Activated naive CD4-positive, alpha-beta T cell treated with anti-CD3 and anti-CD28 coated beads, Interleukin-2, amount 10 ng/mL, durations not matched to agents 7 days and 5 days (primary cell): ENCODE results near the gene C16orf78.
"Not testable (repeated sequence)": the region's sequence is repeated elsewhere in the genome, so short reads cannot be mapped to it uniquely, and the experiment has no call there.

Experiments
- CTCF ChIA-PET: fragments of 350-600 bp; sonication (Branson Sonifier 250); formaldehyde crosslinking; loops from one replicate; lab custom pipeline; 2021; ENCODE audit warnings: antibody characterized with exemption; lab: Charles Lee
- DNase-seq: peaks from one replicate; pipeline ENCODE4 v3.0.0-alpha.2; 2020
- H3K27ac Mint-ChIP-seq: one replicate; pipeline ENCODE4 v1.8.0; 2021; ENCODE audit warnings: mild to moderate bottlenecking, moderate library complexity, mixed read lengths
- H3K27me3 Mint-ChIP-seq: one replicate; pipeline ENCODE4 v1.8.0; 2021; ENCODE audit warnings: mild to moderate bottlenecking, mixed read lengths
- H3K36me3 Mint-ChIP-seq: one replicate; pipeline ENCODE4 v1.8.0; 2021; ENCODE audit warnings: mixed read lengths
- H3K4me1 Mint-ChIP-seq: one replicate; pipeline ENCODE4 v1.8.0; 2021; ENCODE audit warnings: mixed read lengths
- H3K4me3 Mint-ChIP-seq: one replicate; pipeline ENCODE4 v1.8.0; 2021; ENCODE audit warnings: mild to moderate bottlenecking, moderate library complexity, mixed read lengths
- H3K9me3 Mint-ChIP-seq: one replicate; pipeline ENCODE4 v1.8.0; 2021; ENCODE audit warnings: mixed read lengths

Gene C16orf78

DNA sequence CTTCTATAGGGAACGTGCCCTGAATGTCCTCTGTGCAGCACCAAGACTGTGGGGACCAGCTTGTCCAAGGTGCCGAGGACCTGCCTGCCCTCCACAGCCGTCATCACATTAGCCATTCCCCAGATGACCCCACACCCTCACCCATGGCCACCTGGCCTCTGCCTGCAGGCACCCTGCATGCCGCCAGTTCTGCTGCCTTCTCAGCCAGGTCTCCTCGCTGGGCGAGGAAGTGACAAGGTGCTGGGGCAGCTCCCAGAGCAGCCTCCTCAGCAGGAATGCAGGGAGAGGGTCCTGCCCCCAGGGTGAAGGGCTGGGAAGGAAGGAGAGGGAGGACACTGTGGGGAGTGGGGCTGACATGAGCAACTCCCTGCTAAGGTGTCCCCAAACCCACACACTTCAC is 18.6 kb upstream of the C16orf78 start:
- no peak overlapping the region for H3K4me3 Mint-ChIP-seq
- no peak for DNase-seq
- H3K4me1 Mint-ChIP-seq, result no peaks in the 10 kb centered on the region
- H3K27ac Mint-ChIP-seq, result no peak overlapping the region
- CTCF ChIA-PET, result no interaction called here
- H3K9me3 Mint-ChIP-seq, result no peaks in the 10 kb centered on the region
- peaks cover 4% of the 10 kb centered on the region for H3K27me3 Mint-ChIP-seq
- no peaks in the 10 kb centered on the region for H3K36me3 Mint-ChIP-seq

DNA sequence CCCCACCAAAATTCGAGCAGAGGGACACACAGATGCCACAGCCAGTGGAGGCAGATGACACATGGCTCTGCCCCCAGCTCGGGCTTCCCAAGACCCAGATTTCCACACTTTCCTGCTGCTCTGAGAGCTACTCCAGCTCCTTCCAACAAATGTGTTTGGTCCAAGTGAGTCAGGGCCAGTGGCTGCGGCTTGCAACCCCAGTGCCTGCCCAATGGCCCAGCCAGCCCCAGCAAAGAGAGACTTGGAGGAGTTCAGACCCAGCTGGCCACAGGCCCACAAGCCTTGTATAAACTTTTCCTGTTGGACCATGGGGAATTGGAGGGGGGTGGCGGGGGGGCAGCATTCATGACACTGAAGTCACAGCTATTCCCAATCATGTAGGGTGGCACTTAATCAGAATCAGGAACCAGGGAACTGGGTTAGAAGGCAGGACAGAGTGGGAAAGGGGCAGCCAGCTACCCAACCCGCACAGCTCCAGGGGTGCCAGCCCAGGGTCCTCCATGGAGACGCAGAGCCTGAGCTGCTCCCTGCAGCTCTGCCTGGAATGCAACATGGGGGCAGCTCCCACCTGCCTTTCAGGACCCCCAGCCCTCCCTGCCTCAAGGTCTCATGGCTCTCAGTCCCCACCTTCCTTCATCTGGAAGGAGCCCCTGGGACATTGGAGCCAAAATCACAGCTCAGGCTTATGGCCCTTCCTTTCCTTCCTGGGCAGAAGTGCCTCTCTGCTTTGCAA is 17.5 kb upstream of the C16orf78 start:
- Mint-ChIP-seq H3K9me3 (no peaks in the 10 kb centered on the region), H3K4me1 (no peaks in the 10 kb centered on the region), H3K4me3 (no peak overlapping the region), H3K36me3 (no peaks in the 10 kb centered on the region), H3K27me3 (no peaks in the 10 kb centered on the region), H3K27ac (no peak overlapping the region)
- DNase-seq, result no peak
- CTCF ChIA-PET, result interaction anchor here (0.9 kb wide), 1 partner anchor 9 kb away, joined by 3 read pairs; no protein-coding TSS in a partner anchor

DNA sequence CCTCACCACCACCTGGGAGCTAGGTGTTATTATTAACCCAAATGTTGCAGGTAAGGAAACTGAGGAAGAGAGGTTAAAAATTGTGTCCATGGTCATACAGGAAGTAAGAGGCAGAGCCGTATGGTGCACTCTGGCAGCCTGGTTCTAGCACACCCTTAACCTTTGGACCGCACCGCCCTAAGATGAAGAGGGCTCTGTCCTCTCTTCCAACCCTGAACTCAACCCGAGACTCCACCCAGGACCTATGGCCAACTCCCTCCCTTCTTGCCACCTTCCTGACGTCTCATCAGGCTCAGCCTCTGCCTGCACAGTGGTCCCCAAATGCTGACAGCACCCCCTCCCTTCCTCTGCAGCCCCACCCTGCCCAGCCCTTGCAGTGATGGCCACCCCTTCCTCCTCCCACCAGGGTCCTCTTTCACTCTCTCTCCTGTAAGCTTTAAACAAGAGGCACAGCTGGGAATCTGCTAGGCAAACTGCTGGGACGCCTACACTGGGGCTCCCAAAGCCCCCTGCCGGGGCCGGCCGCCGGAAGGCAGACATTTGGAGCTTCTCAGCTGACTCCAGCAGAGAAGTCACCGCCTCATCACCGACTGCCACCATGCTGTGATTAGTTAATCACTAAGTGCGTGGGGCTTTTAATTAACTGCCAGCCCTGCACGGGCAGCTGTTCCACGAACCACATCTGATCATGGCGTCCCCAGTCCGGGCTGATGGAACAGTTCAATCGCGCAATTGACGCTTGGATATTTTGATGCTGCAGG is 16.7 kb upstream of the C16orf78 start:
- Mint-ChIP-seq H3K9me3 (no peaks in the 10 kb centered on the region), H3K27ac (no peak overlapping the region), H3K27me3 (no peaks in the 10 kb centered on the region), H3K4me3 (no peak overlapping the region), H3K36me3 (no peaks in the 10 kb centered on the region), H3K4me1 (no peaks in the 10 kb centered on the region)
- CTCF ChIA-PET, result interaction anchor here (0.6 kb wide), 1 partner anchor 620 kb away, joined by 3 read pairs; no protein-coding TSS in a partner anchor
- no peak for DNase-seq

DNA sequence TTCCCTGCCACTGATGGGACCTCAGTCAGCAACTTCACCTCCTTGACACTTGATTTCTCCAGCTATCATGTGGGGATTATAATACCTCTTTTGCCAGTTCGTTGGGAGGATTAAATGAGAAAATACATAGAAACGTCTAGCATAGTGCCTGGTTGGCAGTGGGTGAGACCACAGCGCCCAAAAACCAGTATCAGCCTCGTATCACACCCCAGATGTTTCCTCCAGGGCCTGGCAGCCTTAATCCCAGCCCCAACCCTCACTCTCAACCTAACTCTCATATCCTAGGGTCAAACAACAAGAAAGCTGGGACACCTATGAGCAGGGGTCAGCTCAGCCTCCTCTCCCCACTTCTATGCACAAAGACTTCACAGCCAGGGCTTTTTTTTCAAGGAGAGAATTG is 14.0 kb upstream of the C16orf78 start:
- H3K4me3 Mint-ChIP-seq, result no peak overlapping the region
- CTCF ChIA-PET, result no interaction called here
- no peaks in the 10 kb centered on the region for H3K4me1 Mint-ChIP-seq
- DNase-seq, result no peak
- no peaks in the 10 kb centered on the region for H3K9me3 Mint-ChIP-seq
- H3K36me3 Mint-ChIP-seq, result no peaks in the 10 kb centered on the region
- no peaks in the 10 kb centered on the region for H3K27me3 Mint-ChIP-seq
- no peak overlapping the region for H3K27ac Mint-ChIP-seq

DNA sequence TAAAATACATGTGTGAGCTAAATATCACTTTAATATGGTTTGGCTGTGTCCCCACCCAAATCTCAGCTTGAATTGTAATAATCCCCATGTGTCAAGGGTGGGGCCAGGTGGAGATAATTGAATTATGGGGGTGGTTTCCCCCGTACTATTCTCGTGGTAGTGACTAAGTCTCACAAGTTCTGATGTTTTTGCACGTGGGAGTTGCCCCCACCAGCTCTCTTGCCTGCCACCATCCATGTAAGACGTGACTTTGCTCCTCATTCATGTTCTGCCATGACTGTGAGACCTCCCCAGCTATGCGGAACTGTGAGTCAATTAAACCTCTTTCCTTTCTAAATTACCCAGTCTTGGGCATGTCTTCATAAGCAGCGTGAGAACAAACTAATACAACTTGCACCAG is 11.9 kb upstream of the C16orf78 start:
- CTCF ChIA-PET, result not testable (repeated sequence)

DNA sequence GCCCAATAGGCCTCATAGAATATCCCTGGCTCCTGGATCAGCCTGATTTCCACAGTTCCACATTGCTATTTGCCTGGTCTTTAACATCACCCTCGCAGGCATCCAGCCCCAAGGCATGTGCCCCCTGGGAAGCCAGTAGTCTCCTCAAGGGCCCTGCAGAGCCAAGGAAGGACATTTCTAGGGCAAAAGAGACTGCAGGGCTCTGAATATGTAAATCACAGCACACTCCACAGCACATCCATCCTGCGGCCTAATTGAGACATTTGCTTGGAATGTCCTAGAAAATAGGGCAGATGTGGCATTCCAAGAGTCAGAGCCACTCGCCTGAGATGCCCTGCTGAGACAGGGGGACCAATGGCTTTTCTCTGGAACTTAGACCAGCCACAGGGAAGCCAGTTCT is 11.4 kb upstream of the C16orf78 start:
- no peaks in the 10 kb centered on the region for H3K27me3 Mint-ChIP-seq

More for the DNA sequence above, 11.9 kb upstream of the C16orf78 start:
- H3K4me1 Mint-ChIP-seq, DNase-seq, H3K27me3 Mint-ChIP-seq, H3K36me3 Mint-ChIP-seq, H3K27ac Mint-ChIP-seq, H3K9me3 Mint-ChIP-seq, H3K4me3 Mint-ChIP-seq: not testable (repeated sequence)

DNA sequence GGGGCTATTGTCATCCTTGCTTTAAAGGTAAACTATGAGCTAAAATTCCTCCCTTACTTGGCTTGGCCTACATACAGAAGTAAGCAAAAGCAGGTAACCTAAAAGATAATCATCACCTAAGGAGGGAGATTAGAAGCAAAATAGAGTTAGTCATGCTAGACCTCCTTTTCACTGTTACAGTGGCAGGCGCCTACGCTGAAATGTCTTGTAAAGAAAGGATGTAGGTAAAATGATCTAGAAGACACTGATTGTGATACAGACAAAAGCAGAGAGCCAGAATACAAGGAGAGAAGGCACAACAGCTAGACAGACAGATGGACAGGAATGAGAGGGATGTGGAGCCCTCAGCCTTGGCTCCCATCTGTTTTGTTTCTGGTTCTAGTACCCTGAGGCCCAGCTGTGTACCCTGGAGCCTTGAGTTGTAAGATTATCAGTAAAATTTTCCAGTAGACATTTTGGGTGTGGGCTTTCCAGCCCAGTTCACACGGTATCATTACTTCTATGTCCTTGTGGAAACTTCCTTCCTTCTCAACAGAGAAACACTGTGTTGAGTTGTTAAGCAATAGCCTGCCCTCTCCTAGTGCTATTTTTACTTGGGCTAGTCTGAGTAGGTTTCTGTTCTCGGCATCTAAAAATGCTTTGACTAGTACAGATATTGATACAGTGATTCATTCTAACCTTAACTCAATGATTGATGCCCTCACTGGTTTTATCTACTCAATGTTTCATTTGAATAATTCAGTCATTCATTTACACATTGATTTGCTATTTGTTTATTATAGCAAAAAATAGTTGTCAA is 7.7 kb upstream of the C16orf78 start:
- Mint-ChIP-seq H3K27ac (no peak overlapping the region), H3K4me3 (no peak overlapping the region), H3K36me3 (no peaks in the 10 kb centered on the region), H3K4me1 (no peaks in the 10 kb centered on the region), H3K27me3 (peaks cover 4% of the 10 kb centered on the region), H3K9me3 (no peaks in the 10 kb centered on the region)
- no peak for DNase-seq
- CTCF ChIA-PET, result no interaction called here

More for the DNA sequence above, 11.4 kb upstream of the C16orf78 start:
- Mint-ChIP-seq H3K4me3 (no peak overlapping the region), H3K4me1 (no peaks in the 10 kb centered on the region), H3K36me3 (no peaks in the 10 kb centered on the region), H3K9me3 (no peaks in the 10 kb centered on the region), H3K27ac (no peak overlapping the region)
- no peak for DNase-seq
- CTCF ChIA-PET, result no interaction called here

DNA sequence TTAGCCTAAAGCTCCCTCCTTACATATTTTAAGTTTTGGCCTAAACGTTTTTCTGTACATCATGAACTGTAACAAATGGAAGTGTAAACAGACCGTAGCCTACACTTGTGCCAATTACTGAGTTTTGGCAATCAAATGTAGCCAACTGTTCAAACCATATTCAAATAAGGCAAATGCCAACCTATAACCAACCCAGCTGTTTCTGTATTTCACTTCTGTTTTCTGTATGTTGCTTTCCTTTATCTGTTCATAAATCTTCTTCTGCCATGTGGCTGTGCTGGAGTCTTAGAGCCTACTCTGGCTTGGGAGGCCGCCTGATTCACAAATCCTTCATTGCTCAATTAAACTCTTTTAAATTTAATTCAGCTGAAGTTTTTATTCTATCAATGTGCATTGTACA is 6.9 kb upstream of the C16orf78 start:
- Mint-ChIP-seq H3K4me1 (no peaks in the 10 kb centered on the region), H3K27ac (no peak overlapping the region), H3K9me3 (no peaks in the 10 kb centered on the region), H3K36me3 (no peaks in the 10 kb centered on the region), H3K4me3 (no peak overlapping the region), H3K27me3 (peaks cover 4% of the 10 kb centered on the region)
- DNase-seq, result no peak
- CTCF ChIA-PET, result no interaction called here

DNA sequence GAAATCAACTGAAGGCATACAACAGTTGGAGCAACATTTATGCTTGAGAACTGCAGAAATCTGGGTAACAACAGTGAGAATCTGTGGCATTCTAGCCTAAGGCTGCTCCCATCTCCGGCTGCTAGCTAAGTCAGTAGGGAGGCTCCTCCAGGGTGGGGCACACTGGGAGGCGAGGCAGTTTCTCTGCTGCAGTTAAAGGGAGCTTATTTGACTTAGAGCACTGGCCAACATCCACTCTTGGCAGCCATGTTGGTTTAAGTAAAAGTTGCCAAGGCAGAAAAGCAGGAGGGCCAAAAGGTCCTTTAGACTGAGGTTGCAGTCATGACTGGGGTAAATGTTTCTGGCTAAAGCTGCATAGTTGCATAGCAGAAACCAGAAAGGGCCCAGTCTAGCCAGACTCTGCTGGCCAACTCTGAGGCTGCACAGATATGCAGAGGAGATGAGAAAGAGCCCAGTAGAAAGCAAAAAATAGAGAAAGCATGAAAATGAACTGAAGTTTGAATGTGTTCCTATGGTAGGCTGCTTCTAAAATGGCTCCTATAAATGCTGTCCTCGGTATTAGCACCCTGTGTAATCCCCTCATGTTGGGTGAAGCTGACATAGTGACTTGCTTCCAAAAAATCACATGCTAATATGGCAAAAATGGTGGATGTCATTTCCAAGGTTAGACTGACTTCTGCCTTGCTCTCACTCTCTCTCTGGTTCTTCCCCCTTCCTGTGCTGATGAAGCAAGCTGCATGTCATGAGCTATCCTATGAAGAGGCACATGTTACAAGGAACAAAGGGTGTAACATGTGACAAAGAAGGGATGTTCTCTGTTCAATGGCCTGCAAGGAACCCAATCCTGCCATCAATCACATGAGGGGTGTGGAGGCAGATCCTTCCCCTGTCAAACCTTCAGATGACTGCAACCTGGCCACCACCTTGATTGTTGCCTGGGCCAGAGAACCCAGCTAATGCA is 3.7 kb upstream of the C16orf78 start:
- H3K27me3 Mint-ChIP-seq, result peaks cover 4% of the 10 kb centered on the region
- CTCF ChIA-PET, result interaction anchor here (1.2 kb wide), 1 partner anchor 222 kb away, joined by 4 read pairs; no protein-coding TSS in a partner anchor
- H3K4me1 Mint-ChIP-seq, result no peaks in the 10 kb centered on the region
- no peak for DNase-seq
- H3K4me3 Mint-ChIP-seq, result no peak overlapping the region
- no peaks in the 10 kb centered on the region for H3K36me3 Mint-ChIP-seq
- H3K27ac Mint-ChIP-seq, result no peak overlapping the region
- H3K9me3 Mint-ChIP-seq, result no peaks in the 10 kb centered on the region

DNA sequence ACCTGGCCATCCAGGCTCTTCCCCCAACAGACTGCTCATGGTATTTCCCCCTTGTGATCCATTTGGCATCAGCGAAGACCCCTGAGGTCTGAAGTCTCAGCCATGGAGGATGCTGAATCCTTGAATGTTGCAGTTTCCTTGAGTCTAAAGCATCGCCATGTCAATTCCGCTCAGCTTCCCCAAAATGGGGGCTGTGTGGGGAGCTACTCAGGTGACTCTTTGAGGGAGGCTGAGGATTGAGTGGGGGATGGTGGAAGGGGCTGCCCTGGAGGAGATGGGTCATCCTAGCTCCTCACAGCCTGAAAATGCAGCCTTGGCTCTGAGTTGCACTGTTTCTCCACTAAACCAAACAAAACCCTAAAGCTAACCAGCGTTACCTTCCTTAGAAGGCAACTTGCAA is 2.6 kb downstream of the C16orf78 start:
- no peaks in the 10 kb centered on the region for H3K36me3 Mint-ChIP-seq
- DNase-seq, result no peak
- CTCF ChIA-PET, result no interaction called here

DNA sequence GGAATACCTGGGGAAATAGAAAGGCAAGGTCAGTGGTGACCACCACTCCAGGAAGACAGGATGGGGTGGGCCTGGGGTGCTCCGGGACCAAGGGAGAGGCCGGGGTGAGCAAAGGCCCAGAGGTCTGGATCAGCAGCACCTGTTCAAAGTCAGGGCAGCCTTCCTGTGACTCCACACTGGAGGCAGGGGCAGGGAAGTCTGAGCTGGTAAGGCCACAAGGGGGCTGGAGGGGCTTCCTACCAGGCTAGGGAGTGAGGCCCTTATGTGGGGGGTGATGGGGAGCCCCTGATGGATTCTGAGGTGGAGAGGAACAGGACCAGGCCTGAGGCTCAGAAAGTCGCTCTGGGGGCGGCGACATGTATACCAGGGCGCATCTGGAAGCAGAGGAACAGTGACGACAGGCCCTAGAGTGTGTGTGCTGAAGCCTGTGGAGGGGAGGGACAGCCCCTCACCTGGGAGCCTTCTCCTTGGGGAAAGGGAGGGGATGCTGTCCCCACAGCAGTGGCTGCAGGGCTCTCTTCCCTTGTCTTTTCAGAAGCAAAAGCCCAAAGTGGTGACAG is 3.7 kb downstream of the C16orf78 start:
- H3K4me3 Mint-ChIP-seq, result no peak overlapping the region
- no peaks in the 10 kb centered on the region for H3K9me3 Mint-ChIP-seq
- no peaks in the 10 kb centered on the region for H3K36me3 Mint-ChIP-seq
- CTCF ChIA-PET, result no interaction called here
- H3K27ac Mint-ChIP-seq, result no peak overlapping the region
- H3K4me1 Mint-ChIP-seq, result no peaks in the 10 kb centered on the region
- H3K27me3 Mint-ChIP-seq, result peaks cover 8% of the 10 kb centered on the region
- DNase-seq, result no peak

More for the DNA sequence above, 2.6 kb downstream of the C16orf78 start:
- Mint-ChIP-seq H3K4me1 (no peaks in the 10 kb centered on the region), H3K4me3 (no peak overlapping the region), H3K27me3 (peaks cover 8% of the 10 kb centered on the region), H3K9me3 (no peaks in the 10 kb centered on the region), H3K27ac (no peak overlapping the region)

DNA sequence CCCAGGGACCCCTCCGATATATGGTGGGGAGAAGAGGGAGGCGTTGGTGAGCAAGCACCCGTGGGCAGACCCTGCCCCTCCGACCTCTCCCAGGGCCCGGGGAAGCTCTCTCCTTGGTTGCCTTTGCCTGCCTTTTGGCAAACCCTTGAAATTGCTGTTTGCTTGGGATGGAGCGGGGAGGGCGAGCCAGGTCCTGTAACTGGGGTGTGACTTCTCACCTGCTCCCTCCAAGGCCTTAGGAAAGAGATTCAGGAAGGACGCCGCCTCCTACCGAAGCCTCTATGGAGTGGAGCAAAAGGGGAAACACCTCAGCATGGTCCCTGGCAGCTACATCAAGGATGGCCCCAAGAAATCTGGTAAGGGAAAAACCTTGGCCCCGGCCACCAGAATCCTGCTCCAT is 4.6 kb downstream of the C16orf78 start:
- CTCF ChIA-PET, result no interaction called here
- Mint-ChIP-seq H3K27ac (no peak overlapping the region), H3K4me1 (no peaks in the 10 kb centered on the region), H3K36me3 (no peaks in the 10 kb centered on the region), H3K27me3 (peaks cover 8% of the 10 kb centered on the region), H3K4me3 (no peak overlapping the region), H3K9me3 (no peaks in the 10 kb centered on the region)
- DNase-seq, result no peak

DNA sequence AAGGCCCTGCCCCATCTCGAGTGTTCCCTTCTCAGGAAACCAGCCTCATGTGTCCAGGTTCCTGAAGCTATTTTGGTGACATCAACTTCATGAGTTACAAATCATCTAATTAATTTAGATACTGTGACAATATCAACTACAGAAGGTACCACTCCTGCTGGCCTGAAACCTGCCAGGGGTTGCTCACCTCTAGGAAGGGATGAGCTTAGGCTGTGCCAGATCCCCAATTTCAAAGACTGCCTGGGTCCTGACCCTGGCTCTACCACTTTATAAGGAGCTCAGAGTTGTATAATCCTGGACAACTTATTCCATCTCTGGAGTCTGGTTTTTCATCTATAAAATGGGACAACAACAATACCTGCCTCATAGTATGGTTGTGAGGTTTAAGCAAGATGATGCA is 5.2 kb downstream of the C16orf78 start:
- Mint-ChIP-seq H3K36me3 (no peaks in the 10 kb centered on the region), H3K27me3 (peaks cover 8% of the 10 kb centered on the region), H3K4me3 (no peak overlapping the region), H3K27ac (no peak overlapping the region), H3K4me1 (no peaks in the 10 kb centered on the region), H3K9me3 (no peaks in the 10 kb centered on the region)
- no peak for DNase-seq
- CTCF ChIA-PET, result no interaction called here
